ENCODE measurements around the gene CYP24A1.

GRCh38 chr20:54174457-54175175, 830 bp upstream of the CYP24A1 start:
- no peak for TF ChIP-seq CTCF (IDR thresholded peaks at IDR 0.05)
- no peak for TF ChIP-seq POLR2A (IDR thresholded peaks at IDR 0.05)

Data from ovary (tissue), 3 donors.